ENCODE measurements around the gene ST8SIA6. TPM values are rescaled to one million over a fixed set of nuclear protein-coding genes. Genes with fewer than 3 reads are reported as not detected.

Gene ST8SIA6
- total and polyA plus RNA-seq, 9 of the 15 experiments (the other 6 are each of a cell fraction or from before 2014, with no cell fraction given): 0.69 to 6.7 (median 5.0) TPM

GRCh38 chr10:17427201-17427600 is 27.2 kb downstream of the ST8SIA6 start (continued):
- no peak for TF ChIP-seq FIP1L1 (IDR thresholded peaks at IDR 0.05; ENCODE audit: low read depth, low read length, poor library complexity, severe bottlenecking)
- no peak for TF ChIP-seq RAD21 (CRISPR knock-in tag; conservative IDR thresholded peaks at IDR 0.05 in 1 of 2, IDR thresholded peaks at IDR 0.05 in 1 of 2)
- TF ChIP-seq ZBTB12 (CRISPR knock-in tag; IDR thresholded peaks at IDR 0.05): no peak
- no peak for TF ChIP-seq RBM17 (IDR thresholded peaks at IDR 0.05; ENCODE audit: borderline replicate concordance, low read depth, low read length)
- TF ChIP-seq NFIX (CRISPR knock-in tag; IDR thresholded peaks at IDR 0.05; ENCODE audit: low read depth): peak; percentile 79
- no peak for TF ChIP-seq ZNF655 (CRISPR knock-in tag; IDR thresholded peaks at IDR 0.05)
- no peak for TF ChIP-seq SMAD1 (IDR thresholded peaks at IDR 0.05; ENCODE audit: low read depth, low read length, partially characterized antibody)
- no peak for TF ChIP-seq CREB3L1 (IDR thresholded peaks at IDR 0.05; ENCODE audit: borderline replicate concordance, low read depth)
- no peak for TF ChIP-seq ZNF280B (CRISPR knock-in tag; IDR thresholded peaks at IDR 0.05)
- TF ChIP-seq NFIC (IDR thresholded peaks at IDR 0.05): peak; percentile 97
- TF ChIP-seq BACH1 (tag; IDR thresholded peaks at IDR 0.05): no peak
- TF ChIP-seq ZNF561 (CRISPR knock-in tag; conservative IDR thresholded peaks at IDR 0.05): no peak
- no peak for TF ChIP-seq SNIP1 (IDR thresholded peaks at IDR 0.05; ENCODE audit: low read depth)
- TF ChIP-seq RFX1 (IDR thresholded peaks at IDR 0.05): no peak
- TF ChIP-seq ESRRB (CRISPR knock-in tag; IDR thresholded peaks at IDR 0.05; ENCODE audit: borderline replicate concordance): no peak
- TF ChIP-seq ZHX1 (conservative IDR thresholded peaks at IDR 0.05; ENCODE audit: low read length): no peak
- TF ChIP-seq E2F6 (IDR thresholded peaks at IDR 0.05; ENCODE audit: borderline replicate concordance in 1 of 2, extremely low read depth in 1 of 2, insufficient read depth in 1 of 2, insufficient read length in 1 of 2, low read depth in 1 of 2, low read length in 1 of 2, poor library complexity in 1 of 2, severe bottlenecking in 1 of 2): no peak

All from K562 (cell line).